COLO668 (cell line): Measurements from ENCODE around the gene ENTPD5.
"Not testable (repeated sequence)": the region's sequence is repeated elsewhere in the genome, so short reads cannot be mapped to it uniquely, and the experiment has no call there.

Experiments
- DNase-seq: peaks from one replicate; lab custom pipeline; 2025; ENCODE audit not compliant: unreplicated experiment; lab: John Stamatoyannopoulos, UW

ENTPD5 gene

GRCh38 chr14:74008843-74009499, 10.1 kb downstream of the ENTPD5 start:
- DNase-seq, result no peak

- DNase-seq, result not testable (repeated sequence)
Observed at GRCh38 chr14:74005664-74006063, 13.4 kb downstream of the ENTPD5 start.

GRCh38 chr14:73998726-73999125, 20.4 kb downstream of the ENTPD5 start:
- no peak for DNase-seq

GRCh38 chr14:73997944-73998447, 21.1 kb downstream of the ENTPD5 start:
- DNase-seq, result no peak

GRCh38 chr14:73997108-73997943, 21.8 kb downstream of the ENTPD5 start:
- no peak for DNase-seq

- no peak for DNase-seq
Observed at GRCh38 chr14:73996731-73997107, 22.4 kb downstream of the ENTPD5 start.

GRCh38 chr14:73995977-73996378, 23.1 kb downstream of the ENTPD5 start:
- DNase-seq, result no peak

GRCh38 chr14:73994926-73995325, 24.2 kb downstream of the ENTPD5 start:
- not testable (repeated sequence) for DNase-seq

GRCh38 chr14:73991092-73991491, 28.0 kb downstream of the ENTPD5 start:
- DNase-seq, result no peak

GRCh38 chr14:73988656-73989055, 30.4 kb downstream of the ENTPD5 start:
- DNase-seq, result not testable (repeated sequence)

- DNase-seq, result no peak
Observed at GRCh38 chr14:73988065-73988464, 31.0 kb downstream of the ENTPD5 start.

- no peak for DNase-seq
Observed at GRCh38 chr14:73977896-73978295, 41.2 kb downstream of the ENTPD5 start.

- no peak for DNase-seq
Observed at GRCh38 chr14:73976125-73976524, 43.0 kb downstream of the ENTPD5 start.

- no peak for DNase-seq
Observed at GRCh38 chr14:73973497-73973896, 45.6 kb downstream of the ENTPD5 start.

GRCh38 chr14:73968885-73969284, 50.2 kb downstream of the ENTPD5 start:
- DNase-seq, result no peak

GRCh38 chr14:73965216-73965615, 53.9 kb downstream of the ENTPD5 start:
- DNase-seq, result no peak

GRCh38 chr14:73961192-73961591, 57.9 kb downstream of the ENTPD5 start:
- no peak for DNase-seq

- no peak for DNase-seq
Observed at GRCh38 chr14:73958591-73958990, 60.5 kb downstream of the ENTPD5 start.

GRCh38 chr14:73955674-73956073, 63.4 kb downstream of the ENTPD5 start:
- DNase-seq, result no peak

GRCh38 chr14:73953731-73954130, 65.4 kb downstream of the ENTPD5 start:
- DNase-seq, result no peak

- peak; percentile 96 for DNase-seq
Observed at GRCh38 chr14:73949752-73950734, 69.0 kb downstream of the ENTPD5 start, which contains the start of the genes COQ6 and FAM161B. Gene COQ6, plus strand, starts transcription at chr14:73950302. Its CDS starts 31 bp downstream, at chr14:73950333. Gene FAM161B, minus strand, starts transcription at chr14:73950094. Its CDS starts 68 bp downstream, at chr14:73950026.
